ENCODE data around the gene TCF7L1.
"Not testable (repeated sequence)": the region's sequence is repeated elsewhere in the genome, so short reads cannot be mapped to it uniquely, and the experiment has no call there.

Gene TCF7L1

DNA sequence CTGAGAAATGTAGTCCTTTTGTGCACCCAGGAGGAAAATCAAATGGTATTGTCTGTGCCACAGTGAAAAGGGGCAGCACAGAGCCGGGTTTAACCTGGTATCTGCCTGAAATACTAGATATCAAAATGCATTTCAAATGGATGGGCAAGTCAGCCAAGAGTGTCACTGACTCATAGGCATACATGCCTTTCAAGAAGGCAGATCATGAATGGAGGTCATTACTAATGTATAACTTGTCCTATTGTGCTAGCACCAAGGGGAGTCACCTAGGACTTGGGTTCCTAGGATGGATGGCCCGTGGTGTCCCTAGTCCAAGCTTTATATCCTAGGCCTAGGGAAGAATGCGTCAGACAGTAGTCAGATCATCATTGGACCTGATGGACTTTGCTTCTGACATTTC lies 49.9 kb downstream of the TCF7L1 start:
- no peak for DNase-seq (ENCODE audit: low read depth in 3 of 3, low spot score in 1 of 3)

- DNase-seq (ENCODE audit: low read depth in 3 of 3, low spot score in 1 of 3), result no peak
These were observed 50.3 kb downstream of the TCF7L1 start for GRCh38 chr2:85183479-85183878.

DNA sequence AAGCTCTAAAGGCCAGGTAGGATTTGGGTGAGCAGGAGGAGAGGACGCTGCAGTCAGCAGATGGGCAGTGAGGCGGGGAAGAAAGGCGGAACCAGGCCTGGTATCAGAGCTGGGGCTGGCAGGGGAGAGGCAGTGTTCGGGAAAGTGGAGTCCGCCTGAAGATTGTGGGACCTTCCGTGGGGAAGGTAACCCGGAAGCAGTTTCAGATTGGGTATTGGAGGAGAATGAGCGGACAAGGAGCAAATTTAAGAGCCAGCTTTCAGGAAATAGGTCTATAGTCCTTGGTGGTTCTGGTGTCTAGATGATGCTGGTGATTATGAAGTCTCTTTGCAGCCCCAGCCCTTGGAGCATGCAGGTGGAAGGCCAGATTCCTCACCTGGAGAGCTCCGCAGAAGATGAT lies 51.0 kb downstream of the TCF7L1 start:
- no peak for DNase-seq (ENCODE audit: low read depth in 3 of 3, low spot score in 1 of 3)

- DNase-seq (ENCODE audit: low read depth in 3 of 3, low spot score in 1 of 3), result no peak
These were observed 51.8 kb downstream of the TCF7L1 start for GRCh38 chr2:85184990-85185389.

DNA sequence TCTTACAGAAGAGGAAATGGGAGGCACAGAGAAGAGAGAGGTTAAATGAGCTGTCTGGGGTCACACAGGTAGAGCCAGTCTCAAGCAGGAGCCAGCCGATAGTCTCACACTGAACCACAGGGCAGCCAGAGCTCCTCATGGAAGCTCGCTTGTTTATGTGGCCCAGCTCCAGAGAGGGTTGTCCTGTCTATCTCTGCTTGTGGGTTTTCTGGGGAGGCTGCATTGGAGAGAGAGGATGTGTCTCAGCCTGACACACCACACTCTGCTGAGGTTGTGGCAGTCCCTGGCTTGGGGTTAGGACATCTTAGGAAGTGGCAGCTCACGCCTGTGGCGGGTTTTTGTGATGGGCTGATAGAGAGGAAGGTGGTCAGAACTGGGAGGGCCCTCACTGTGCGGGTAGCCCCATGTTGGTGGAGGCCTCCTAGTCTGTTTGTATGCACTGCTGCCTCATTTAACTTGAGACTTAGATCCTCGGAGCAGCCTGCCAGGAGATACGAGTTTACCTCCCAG lies 52.3 kb downstream of the TCF7L1 start:
- no peak for DNase-seq (ENCODE audit: low read depth in 3 of 3, low spot score in 1 of 3)

DNA sequence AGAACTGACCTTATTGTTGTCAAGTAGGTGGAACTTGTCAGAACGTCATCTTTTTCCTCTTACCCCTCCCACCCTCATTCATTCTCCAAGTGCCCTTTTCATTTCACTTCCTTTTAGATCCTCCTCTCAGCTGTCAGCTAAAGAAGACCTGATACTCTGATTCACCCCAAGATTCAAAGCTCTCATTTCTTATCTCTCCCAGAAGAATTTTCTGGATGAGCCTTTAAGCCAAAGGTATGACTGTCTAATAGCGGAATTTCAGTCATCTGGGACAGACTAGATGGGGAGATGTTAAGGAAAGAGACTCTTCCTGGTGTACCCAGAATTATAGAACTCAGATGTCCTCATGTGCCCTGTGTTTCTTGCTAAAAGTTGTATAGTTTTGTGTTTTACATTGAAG lies 53.9 kb downstream of the TCF7L1 start:
- no peak for DNase-seq (ENCODE audit: low read depth in 3 of 3, low spot score in 1 of 3)

DNA sequence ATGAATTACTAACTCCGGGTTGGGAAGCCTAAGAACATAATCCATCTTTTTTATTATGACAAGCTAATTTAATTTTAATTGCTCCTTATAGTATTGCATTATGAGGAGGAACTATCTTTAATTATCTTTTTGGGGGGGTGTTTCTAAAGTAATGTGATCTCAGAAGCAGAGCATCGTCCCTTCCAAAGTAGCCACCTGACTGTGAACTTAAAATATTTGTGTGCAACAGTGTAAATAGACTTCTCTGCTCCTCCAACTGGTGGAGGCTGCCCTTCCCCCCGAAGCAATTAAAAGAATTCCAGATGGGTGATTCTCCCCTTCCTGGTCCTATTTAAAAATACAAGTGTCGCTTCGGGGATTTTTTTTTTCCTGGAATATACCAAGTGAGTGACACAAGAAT lies 55.7 kb downstream of the TCF7L1 start:
- no peak for DNase-seq (ENCODE audit: low read depth in 3 of 3, low spot score in 1 of 3)

DNA sequence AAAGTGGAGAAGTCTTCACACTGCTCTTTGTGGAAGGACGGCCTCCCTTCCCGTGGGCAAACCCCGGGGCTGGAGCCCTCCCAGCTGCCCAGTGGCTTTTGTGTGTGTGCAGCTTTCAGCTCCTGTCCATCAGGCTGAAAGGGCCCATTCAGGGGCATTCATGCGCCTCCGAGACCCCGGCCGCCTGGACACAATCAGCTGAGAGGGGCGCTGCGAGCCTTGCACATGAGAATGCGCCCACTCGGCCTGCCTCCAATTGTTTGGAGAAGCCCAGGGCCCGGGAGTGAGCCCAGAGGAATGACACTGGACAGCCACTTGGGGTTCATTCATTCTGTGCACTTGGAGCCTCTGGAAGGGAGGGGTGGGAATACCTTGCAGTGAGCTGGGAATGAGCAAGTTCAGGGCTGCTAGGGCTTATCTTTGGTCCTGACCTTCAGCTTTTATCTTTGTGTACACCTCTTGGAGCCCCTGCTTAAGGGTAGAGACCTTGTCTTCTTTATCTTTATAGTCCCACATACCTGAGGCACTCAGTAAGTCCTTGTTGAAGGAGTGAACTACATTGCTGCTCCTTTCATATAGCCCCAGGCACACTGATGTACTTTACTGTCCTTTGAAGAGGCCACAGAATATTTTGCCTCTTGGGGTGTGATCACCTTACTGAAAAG lies 56.5 kb downstream of the TCF7L1 start:
- DNase-seq (ENCODE audit: low read depth in 3 of 3, low spot score in 1 of 3), result no peak

DNA sequence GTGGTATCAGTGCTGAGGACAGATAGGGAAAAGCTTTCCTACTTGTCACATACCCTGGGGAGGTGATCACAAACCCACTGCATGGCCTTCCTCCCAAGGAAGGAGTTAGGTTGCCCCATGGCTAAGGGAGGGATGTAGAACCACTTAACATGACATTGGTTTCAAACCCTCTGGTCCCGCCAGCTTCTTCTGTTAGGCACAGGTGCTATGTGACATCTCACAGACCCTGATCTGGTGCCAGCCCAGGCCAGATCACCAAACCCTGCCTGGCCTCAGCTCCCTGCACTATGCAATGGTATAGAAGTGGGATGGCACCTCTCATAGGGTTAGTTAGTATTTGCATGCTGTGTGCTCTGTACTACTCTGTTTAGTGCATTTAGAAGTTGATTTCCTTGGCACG lies 58.0 kb downstream of the TCF7L1 start:
- DNase-seq (ENCODE audit: low read depth in 3 of 3, low spot score in 1 of 3), result no peak

GRCh38 chr2:85194780-85195480 lies 61.7 kb downstream of the TCF7L1 start:
- no peak for DNase-seq (ENCODE audit: low read depth in 3 of 3, low spot score in 1 of 3)

- no peak for DNase-seq (ENCODE audit: low read depth in 3 of 3, low spot score in 1 of 3)
These were observed 62.8 kb downstream of the TCF7L1 start for GRCh38 chr2:85195956-85196355.

DNA sequence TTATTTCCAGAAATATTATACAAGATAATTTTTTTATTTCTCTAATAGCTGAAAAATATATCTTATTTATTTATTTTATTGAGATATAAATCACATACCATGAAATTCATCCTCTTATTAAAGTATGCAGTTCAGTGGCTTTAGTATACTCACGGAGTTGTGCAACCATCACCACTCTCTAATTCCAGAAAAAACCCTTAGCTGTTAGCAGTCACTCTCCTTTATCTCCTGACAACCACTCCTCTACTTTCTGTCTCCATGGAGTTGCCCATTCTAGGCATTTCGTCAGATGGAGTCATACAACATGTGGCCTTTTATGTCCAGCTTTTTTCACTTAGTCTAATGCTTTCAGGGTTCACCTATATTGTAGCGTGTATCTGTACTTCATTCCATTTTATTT lies 66.5 kb downstream of the TCF7L1 start:
- DNase-seq (ENCODE audit: low read depth in 3 of 3, low spot score in 1 of 3), result no peak

- DNase-seq (ENCODE audit: low read depth in 3 of 3, low spot score in 1 of 3), result no peak
These were observed 76.7 kb downstream of the TCF7L1 start for GRCh38 chr2:85209887-85210286.

GRCh38 chr2:85210511-85210910 lies 77.3 kb downstream of the TCF7L1 start:
- no peak for DNase-seq (ENCODE audit: low read depth in 3 of 3, low spot score in 1 of 3)

DNA sequence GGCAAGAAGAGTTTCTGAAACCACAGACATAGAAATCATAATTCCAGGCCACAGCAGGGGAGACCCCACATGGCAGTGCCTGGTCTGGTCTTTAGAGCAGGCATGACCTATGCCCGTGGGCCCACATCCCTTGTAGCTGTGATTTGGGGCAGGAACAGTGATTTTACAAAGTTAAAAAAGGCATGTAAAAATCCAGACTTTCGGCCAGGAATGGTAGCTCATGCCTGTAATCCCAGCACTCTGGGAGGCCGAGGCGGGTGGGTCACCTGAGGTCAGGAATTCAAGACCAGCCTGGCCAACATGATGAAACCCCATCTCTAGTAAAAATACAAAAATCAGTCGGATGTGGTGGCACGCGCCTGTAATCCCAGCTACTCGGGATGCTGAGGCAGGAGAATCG lies 78.4 kb downstream of the TCF7L1 start:
- not testable (repeated sequence) for DNase-seq (ENCODE audit: low read depth in 3 of 3, low spot score in 1 of 3)

- no peak for DNase-seq (ENCODE audit: low read depth in 3 of 3, low spot score in 1 of 3)
These were observed 79.6 kb downstream of the TCF7L1 start for GRCh38 chr2:85212841-85213240.

GRCh38 chr2:85213404-85213803 lies 80.2 kb downstream of the TCF7L1 start:
- DNase-seq (ENCODE audit: low read depth in 3 of 3, low spot score in 1 of 3), result no peak

DNA sequence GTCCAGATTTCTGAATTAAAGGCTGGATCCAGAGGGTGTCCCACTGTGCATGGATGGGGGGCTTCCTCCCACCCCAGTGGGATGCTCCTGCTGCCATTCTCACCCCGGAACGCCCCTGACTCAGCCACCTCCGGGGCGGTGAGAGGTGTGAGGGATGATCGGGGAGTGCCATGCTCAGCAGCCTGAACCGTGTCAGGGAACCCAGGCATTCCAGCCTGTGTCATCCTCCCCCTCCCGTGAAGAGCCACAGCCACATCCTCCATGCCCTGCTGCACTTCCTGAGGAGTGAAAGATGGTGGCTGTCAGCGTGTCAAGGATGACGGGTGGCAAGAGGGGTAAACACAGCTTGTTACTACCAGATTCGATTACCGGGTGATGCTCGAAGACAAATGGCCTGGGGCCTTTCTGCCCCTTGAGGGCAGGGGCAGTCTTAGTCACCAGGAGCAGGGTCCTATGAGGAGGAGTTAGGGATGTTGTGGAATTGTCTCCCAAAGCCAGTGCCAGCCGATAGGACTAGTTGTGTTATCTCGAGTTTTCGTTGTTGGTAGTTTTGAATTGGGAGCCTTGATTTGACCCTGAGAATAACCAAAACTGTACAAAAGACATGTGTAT lies 80.8 kb downstream of the TCF7L1 start:
- DNase-seq (ENCODE audit: low read depth in 3 of 3, low spot score in 1 of 3), result no peak

DNA sequence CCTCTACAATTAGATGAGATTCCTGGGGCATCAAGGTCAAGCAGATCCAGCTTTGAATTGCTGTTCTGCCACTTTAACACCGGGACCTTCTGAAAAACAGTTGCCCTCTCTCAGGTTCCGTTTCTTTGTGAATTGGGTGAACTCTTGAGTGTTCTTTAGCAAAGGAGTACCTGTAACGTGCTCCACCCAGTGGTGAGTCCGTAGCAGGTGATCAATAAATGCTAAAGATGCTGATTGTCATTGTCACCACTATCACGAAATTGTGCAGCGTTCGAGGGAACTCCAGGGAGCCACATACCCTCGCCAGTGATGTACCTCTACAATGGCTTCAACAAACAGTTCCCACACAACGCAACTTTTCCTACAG lies 81.9 kb downstream of the TCF7L1 start:
- no peak for DNase-seq (ENCODE audit: low read depth in 3 of 3, low spot score in 1 of 3)

DNA sequence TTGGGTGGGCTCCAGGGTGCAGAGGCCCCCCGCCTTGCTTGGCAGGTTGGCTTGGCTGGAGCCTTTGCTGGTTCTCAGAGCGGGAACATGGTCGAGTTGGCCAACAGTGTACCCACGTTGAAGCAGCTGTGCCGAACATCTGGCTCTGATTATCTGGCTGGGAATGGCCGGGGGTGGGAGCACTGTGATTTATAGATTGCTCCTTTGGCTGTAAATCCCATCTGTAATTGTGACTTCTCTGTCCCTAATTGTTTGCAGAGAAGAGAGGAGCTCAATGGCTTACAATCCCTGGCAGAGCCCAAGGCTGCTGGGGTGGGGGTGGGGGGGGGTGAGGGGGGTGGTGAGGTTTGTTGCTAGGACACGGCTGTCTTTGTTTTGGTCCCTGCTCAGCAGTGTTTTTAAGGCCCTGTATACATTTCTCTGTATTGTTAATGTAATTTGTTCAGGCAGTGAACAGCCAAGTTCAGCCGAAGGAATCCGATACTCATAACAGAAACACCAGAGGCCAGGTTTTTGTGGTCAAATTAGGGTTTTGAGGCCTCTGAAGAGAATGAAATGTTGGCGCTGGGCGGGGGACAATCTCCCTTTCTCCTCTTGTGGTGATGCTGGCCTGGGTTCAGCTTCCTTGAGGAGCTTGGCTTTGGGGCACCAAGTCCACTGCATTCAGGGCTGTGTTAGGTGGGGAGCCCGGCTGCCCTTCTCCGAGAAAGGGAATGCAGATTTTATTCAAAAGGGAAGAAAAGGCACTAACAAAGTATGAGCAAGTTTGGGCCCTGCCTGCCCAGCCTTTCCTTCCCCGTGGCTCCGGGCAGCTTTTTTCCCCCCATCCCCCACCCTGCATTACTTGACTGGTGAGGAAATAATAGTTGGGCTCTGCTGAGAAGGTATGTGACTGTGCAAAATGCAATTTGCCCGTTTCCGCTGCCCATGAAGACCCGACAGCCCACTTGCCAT lies 82.5 kb downstream of the TCF7L1 start:
- no peak for DNase-seq (ENCODE audit: low read depth in 3 of 3, low spot score in 1 of 3)

DNA sequence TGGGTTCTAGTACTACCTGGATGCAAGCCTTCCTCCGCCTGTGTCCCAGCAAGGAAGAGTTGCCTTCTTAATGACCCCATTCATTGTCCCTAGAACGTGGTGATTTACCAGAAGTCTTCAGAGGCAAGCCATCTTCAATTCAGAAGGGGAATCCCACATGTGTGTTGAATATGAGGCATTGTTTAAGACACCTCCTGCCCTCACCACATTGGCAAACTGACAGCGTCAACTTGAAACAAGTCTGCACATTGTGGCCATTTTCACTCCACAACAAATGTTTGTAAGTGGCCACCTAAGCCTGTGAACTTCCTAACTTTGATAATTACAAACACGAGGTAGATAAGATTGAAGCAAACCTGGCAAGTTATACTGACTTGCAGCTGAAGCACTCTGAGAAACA lies 83.7 kb downstream of the TCF7L1 start:
- no peak for DNase-seq (ENCODE audit: low read depth in 3 of 3, low spot score in 1 of 3)
